K562 (cell line): ENCODE measurements around the gene OTUB2. TPM values are rescaled to one million over a fixed set of nuclear protein-coding genes. Genes with fewer than 3 reads are reported as not detected.

Experiments used
- ATAC-seq: fragments of 200-7000 bp; cut with Tn5 transposase; 3 replicates; pipeline ENCODE4 v1.9.1; 2020; ENCODE audit warnings: moderate library complexity
- BruUV-seq: library from RNA; stranded (reverse); fragments of 400-500 nt; replicated peaks from 2 replicates; lab custom pipeline; 2021; lab: Mats Ljungman, UMichigan
- CTCF ChIA-PET: fragments of 300-600 bp; formaldehyde crosslinking; extraction: SDS; loops from one replicate; lab custom pipeline; 2021; ENCODE audit warnings: low intra/inter-chr PET ratio; lab: Yijun Ruan, JAX
- POLR2A ChIA-PET: fragments of 300-600, 350-650 bp; sonication (Branson Sonifier 250); formaldehyde crosslinking; extraction: SDS; loops from one replicate; lab custom pipeline; 2021; ENCODE audit warnings: antibody characterized with exemption, inconsistent platforms; lab: Yijun Ruan, JAX
- DNase-seq, 4 experiments: peaks; one replicate each; pipeline versions ENCODE4 v3.0.0 to v3.0.0-alpha.2; 2011 to 2018; ENCODE audit warnings: low spot score in 3 of 4, mixed read lengths in 3 of 4; ENCODE audit errors: extremely low read depth in 1 of 4
- FAIRE-seq: peaks from 2 replicates; lab custom pipeline; 2011; peaks lifted over from hg19 to GRCh38; lab: Jason Lieb, UNC
- H2AFZ ChIP-seq: 2 replicates; pipeline ENCODE4 v1.6.0; 2011; ENCODE audit warnings: low read depth, low read length, control low read depth, inconsistent platforms
- H3K27ac ChIP-seq: fragments of 200-600 bp; 3 replicates; pipeline ENCODE4 v1.8.0; 2011; ENCODE audit warnings: low read depth, mild to moderate bottlenecking, control low read depth, inconsistent platforms, low read length, moderate library complexity, mixed read lengths; ENCODE audit errors: extremely low read depth
- H3K27me3 ChIP-seq, 2 experiments: fragments of 300-600 bp in 1 of 2; 2 replicates in 1 of 2; 3 replicates in 1 of 2; pipeline versions ENCODE4 v1.6.0 to v1.8.0; 2011; ENCODE audit warnings: inconsistent platforms in 2 of 2, low read length in 2 of 2, mild to moderate bottlenecking in 1 of 2, mixed read lengths in 1 of 2, moderate library complexity in 1 of 2; ENCODE audit not compliant: control insufficient read depth in 2 of 2, insufficient read depth in 2 of 2
- H3K36me3 ChIP-seq: fragments of 300-600 bp; 3 replicates; pipeline ENCODE4 v1.8.0; 2011; ENCODE audit warnings: mild to moderate bottlenecking, low read length, inconsistent platforms; ENCODE audit not compliant: control insufficient read depth, insufficient read depth
- H3K4me1 ChIP-seq, 2 experiments: fragments of 200-600 bp in 1 of 2; replicated peaks in 1 of 2; 2 replicates in 1 of 2; 3 replicates in 1 of 2; pipeline versions ENCODE4 v1.5.1 to v1.8.0; 2011; ENCODE audit warnings: inconsistent platforms in 2 of 2, low read length in 2 of 2, mild to moderate bottlenecking in 1 of 2, mixed read lengths in 1 of 2, moderate library complexity in 1 of 2; ENCODE audit not compliant: control insufficient read depth in 2 of 2, insufficient read depth in 2 of 2
- H3K4me2 ChIP-seq: 2 replicates; pipeline ENCODE4 v1.6.1; 2011; ENCODE audit warnings: low read length, control low read depth, inconsistent platforms, mixed read lengths; ENCODE audit not compliant: insufficient read depth
- H3K4me3 ChIP-seq: fragments of 200-600 bp; sonication (generic), shearing (Covaris generic); 2 replicates; pipeline ENCODE4 v1.5.1; 2016; ENCODE audit warnings: control low read depth, inconsistent platforms
- H3K79me2 ChIP-seq: fragments of 200-600 bp; 3 replicates; pipeline ENCODE4 v1.8.0; 2011; ENCODE audit warnings: low read length, inconsistent platforms; ENCODE audit not compliant: control insufficient read depth, insufficient read depth
- H3K9ac ChIP-seq, 2 experiments: 2 replicates each; pipeline versions ENCODE4 v1.6.0 to v1.6.1; 2011; ENCODE audit warnings: low read depth in 2 of 2, low read length in 2 of 2, control low read depth in 1 of 2, inconsistent platforms in 1 of 2, mild to moderate bottlenecking in 1 of 2, mixed read lengths in 1 of 2; ENCODE audit not compliant: insufficient read depth in 1 of 2
- H3K9me1 ChIP-seq: one replicate; pipeline ENCODE4 v1.6.0; 2011; ENCODE audit warnings: inconsistent platforms, mild to moderate bottlenecking, low read length, moderate library complexity; ENCODE audit not compliant: control insufficient read depth, insufficient read depth
- H3K9me3 ChIP-seq: replicated peaks from 2 replicates; pipeline ENCODE4 v1.5.1; 2011; ENCODE audit warnings: low read depth, low read length, inconsistent platforms; ENCODE audit not compliant: control insufficient read depth, insufficient read depth
- H4K20me1 ChIP-seq: replicated peaks from 2 replicates; pipeline ENCODE4 v1.6.1; 2011; ENCODE audit warnings: low read length, inconsistent platforms, mixed read lengths; ENCODE audit not compliant: control insufficient read depth, insufficient read depth
- OTX1 ChIP-seq: fragments of 450-650 bp; formaldehyde crosslinking; IDR thresholded peaks from 2 replicates; pipeline ENCODE4 v1.4.0; 2022; ENCODE audit warnings: mild to moderate bottlenecking
- RBM25 ChIP-seq: fragments of 200-400 bp; formaldehyde crosslinking; IDR thresholded peaks from 2 replicates; pipeline ENCODE4 v1.6.1; 2018; ENCODE audit warnings: low read length, low read depth, moderate library complexity; ENCODE audit not compliant: severe bottlenecking
- SMARCE1 ChIP-seq: fragments of 450-650 bp; IDR thresholded peaks from 2 replicates; pipeline ENCODE4 v1.7.1; 2016; ENCODE audit warnings: mild to moderate bottlenecking
- ZFP36 ChIP-seq: fragments of 150-350 bp; IDR thresholded peaks from 2 replicates; pipeline ENCODE4 v1.6.1; 2018; ENCODE audit warnings: low read length, low read depth; ENCODE audit not compliant: partially characterized antibody
- ZMIZ1 ChIP-seq, 2 experiments: fragments of 150-350 bp in 1 of 2; IDR thresholded peaks; 2 replicates each; pipeline ENCODE4 v1.6.1; 2012 to 2016; ENCODE audit warnings: low read depth in 2 of 2, low read length in 2 of 2, mild to moderate bottlenecking in 1 of 2, moderate library complexity in 1 of 2
- ZNF444 ChIP-seq: fragments of 250-450 bp; sonication (Bioruptor Pico); IDR thresholded peaks from 2 replicates; pipeline ENCODE4 v1.4.0; 2020; ENCODE audit warnings: mild to moderate bottlenecking, moderate library complexity
- ZNF778 ChIP-seq: fragments of 450-650 bp; formaldehyde crosslinking; IDR thresholded peaks from 2 replicates; pipeline ENCODE4 v1.4.0; 2020; ENCODE audit warnings: mild to moderate bottlenecking, moderate library complexity
- WGBS: fragments of 100-300 bp; shearing (Covaris generic); methylation state at CpG from one replicate; pipeline ENCODE4 v1.1.6; 2016; ENCODE audit warnings: low coverage, mixed read lengths; ENCODE audit not compliant: insufficient coverage; ENCODE audit errors: missing lambda C conversion rate; 5-methylcytosine and 5-hydroxymethylcytosine counted together
- in situ Hi-C: fragments of 300-500 bp; cut with MboI; formaldehyde crosslinking; loops from 4 replicates; pipeline ENCODE4 v1.15.0; 2018; ENCODE audit warnings: inconsistent platforms, mixed read lengths
- intact Hi-C: fragments of 100-400 bp; cut with micrococcal nuclease; formaldehyde crosslinking; loops from 2 replicates; pipeline ENCODE4 v1.14.2; 2022
- polyA plus RNA-seq, 8 experiments: library from polyadenylated mRNA; depleted of rRNA in 4 of 8; stranded (reverse) in 5 of 8; unstranded in 3 of 8; fragments of >200 nt; fragmentation: Nextera tagmentation in 2 of 8; fragmentation: Illumina TruSeq in 1 of 8; extraction: Ambion mirVana in 2 of 8; extraction: Trizol in 1 of 8; gene quantifications; 2 replicates each; pipeline versions ENCODE4 v1.2.1 to v1.2.3, GENCODE V29; 2011 to 2014; ENCODE audit warnings: inconsistent platforms in 1 of 8, missing spikeins in 1 of 8
- total RNA-seq, 7 experiments: library from RNA; depleted of rRNA in 6 of 7; stranded (reverse); fragments of >200 nt in 6 of 7; fragmentation: Illumina TruSeq in 2 of 7; extraction: Trizol in 2 of 7; gene quantifications; 2 replicates each; pipeline versions ENCODE4 v1.2.1 to v1.2.3, GENCODE V29; 2011 to 2021; ENCODE audit warnings: low replicate concordance in 1 of 7

OTUB2 gene
- total and polyA plus RNA-seq, 9 of the 15 experiments (the other 6 are each of a cell fraction or from before 2014, with no cell fraction given), result 0.01 to 0.31 (median 0.11) TPM

- H3K9me3 ChIP-seq, result no peaks in the 10 kb centered on the region
- CTCF ChIA-PET, result no interaction called here
- H3K27me3 ChIP-seq, result peaks cover 2 to 8% of the 10 kb centered on the region in 2 experiments; a peak in 4 of 5 replicates
- no TSS peak for BruUV-seq
- WGBS, result 6% methylated on average over 3 of the region's 3 CpGs
- H3K9me1 ChIP-seq, result no peaks in the 10 kb centered on the region
- no peak overlapping the region for H3K4me3 ChIP-seq
- POLR2A ChIA-PET, result no interaction called here
- TF ChIP-seq ZNF778 (CRISPR knock-in tag) (no peak), OTX1 (no peak), RBM25 (peak; percentile 17), SMARCE1 (no peak), ZNF444 (CRISPR knock-in tag) (no peak), ZFP36 (peak; percentile 50), ZMIZ1 (IDR thresholded peaks at IDR 0.05; ENCODE audit: low read depth in 2 of 2, low read length in 2 of 2) (no peak)
- no peak overlapping the region for H2AFZ ChIP-seq
- in situ Hi-C loops, result no loop called here
- H3K36me3 ChIP-seq, result no peaks in the 10 kb centered on the region
- no peaks in the 10 kb centered on the region; the same call in 1 of the 2 replicates for H4K20me1 ChIP-seq
- H3K9ac ChIP-seq, result no peak overlapping the region
- ATAC-seq (no peak), FAIRE-seq (no peak), DNase-seq (no peak)
- intact Hi-C loops, result no loop called here
- H3K79me2 ChIP-seq, result no peaks in the 10 kb centered on the region
- H3K4me2 ChIP-seq, result no peak overlapping the region
- H3K4me1 ChIP-seq, result no peaks in the 10 kb centered on the region
- no peak overlapping the region for H3K27ac ChIP-seq
Measured at GRCh38 chr14:94008234-94008633, 17.9 kb upstream of the OTUB2 start.
